Measurements from ENCODE around the gene MORF4L2.

- TF ChIP-seq POLR2A (IDR thresholded peaks at IDR 0.05; ENCODE audit: low read length): no peak
- no peak for TF ChIP-seq GATA1 (IDR thresholded peaks at IDR 0.05; ENCODE audit: low read depth, low read length)
Observed at GRCh38 chrX:103733017-103733416, 46.5 kb upstream of the MORF4L2 start.

Measured in erythroblast (primary cell).